Adrenal gland (tissue), 12 donors: Measurements from ENCODE around the gene AK6. TPM values are rescaled to one million over a fixed set of nuclear protein-coding genes. Genes with fewer than 3 reads are reported as not detected.

Experiments used
- DNase-seq, 7 donors: peaks; one replicate each; pipeline ENCODE4 v3.0.0-alpha.2; 2019 to 2020
- H3K27ac ChIP-seq, 5 donors: fragments of 200-600 bp; sonication (generic) in 4 of 5; 1 replicate in 3 of 5; 2 replicates in 2 of 5; pipeline versions ENCODE4 v1.5.1 to v1.8.0; 2016 to 2020; ENCODE audit warnings: mild to moderate bottlenecking in 1 of 5
- H3K27me3 ChIP-seq: fragments of 200-600 bp; 2 replicates; pipeline ENCODE4 v1.8.0; 2021
- H3K36me3 ChIP-seq, 2 donors: fragments of 200-600 bp; replicated peaks in 1 of 2; 1 replicate in 1 of 2; 2 replicates in 1 of 2; pipeline versions ENCODE4 v1.5.1 to v1.8.0; 2018 to 2022
- H3K4me1 ChIP-seq, 2 donors: fragments of 200-600 bp; replicated peaks in 1 of 2; 1 replicate in 1 of 2; 2 replicates in 1 of 2; pipeline versions ENCODE4 v1.5.1 to v1.8.0; 2018 to 2021
- H3K4me3 ChIP-seq, 4 donors: fragments of 200-600 bp; sonication (generic) in 3 of 4; one replicate each; pipeline ENCODE4 v1.5.1; 2016 to 2018
- H3K9me3 ChIP-seq, 3 donors: fragments of 200-600 bp; sonication (generic) in 1 of 3; replicated peaks in 1 of 3; 1 replicate in 2 of 3; 2 replicates in 1 of 3; pipeline versions ENCODE4 v1.5.1 to v1.8.0; 2016 to 2021
- CTCF ChIP-seq, 6 experiments: fragments of 450-650 bp in 4 of 6; fragments of 200-600 bp in 2 of 6; sonication (generic) in 1 of 6; IDR thresholded peaks; 1 replicate in 5 of 6; 2 replicates in 1 of 6; pipeline versions ENCODE4 v1.5.1 to v1.8.0; 2016 to 2021; ENCODE audit warnings: antibody characterized with exemption in 6 of 6, mild to moderate bottlenecking in 2 of 6, moderate library complexity in 1 of 6
- POLR2A ChIP-seq, 2 donors: fragments of 450-650 bp; IDR thresholded peaks; one replicate each; pipeline ENCODE4 v1.6.1; 2017; ENCODE audit warnings: antibody characterized with exemption in 2 of 2, mild to moderate bottlenecking in 2 of 2, moderate library complexity in 1 of 2
- WGBS, 4 donors: extraction: QIAGEN DNeasy Blood & Tissue Kit in 2 of 4; methylation state at CpG; one replicate each; pipeline versions ENCODE4 v1.1.5 to v1.1.7; 2013 to 2017; 5-methylcytosine and 5-hydroxymethylcytosine counted together
- intact Hi-C, 2 donors: fragments of 100-400 bp; cut with DNase I; formaldehyde crosslinking; loops; one replicate each; pipeline versions ENCODE4 v1.14.1 to v1.15.0; 2022 to 2023
- polyA plus RNA-seq, 3 donors: library from polyadenylated mRNA; stranded (reverse); fragments of 200-250 nt in 2 of 3; fragments of 350-450 nt in 1 of 3; fragmentation: Illumina TruSeq in 1 of 3; extraction: RNeasy Lipid Tissue Mini Kit (QIAGEN cat#74804) in 1 of 3; gene quantifications; one replicate each; pipeline ENCODE4 v1.2.3, GENCODE V29; 2013 to 2014
- total RNA-seq, 9 donors: library from RNA; depleted of rRNA in 4 of 9; stranded (reverse); fragments of >200 nt in 4 of 9; fragments of 120-200 nt in 1 of 9; fragmentation: NEBNext Ultra II Directional in 1 of 9; extraction: Animal tissue kit (Norgen Biotek cat#: 25700) in 1 of 9; gene quantifications; one replicate each; pipeline versions ENCODE4 v1.1.0 to v1.2.4, GENCODE V29; 2013 to 2023
- donor health status: healthy with polysubstance abuse.
- donor health status: Bipolar disorder and iron deficiency.
- donor health status: DM: yes; HTN: yes; CAD: no.
- donor health status: DM: no; HTN: no; CAD: no.
- donor health status: DM: no; HTN: no; CAD: no.
- donor health status: DM: yes; HTN: yes; CAD: no.

AK6 gene
- total and polyA plus RNA-seq, 12 donors, result 9.6 to 190 (median 54.7) TPM

GRCh38 chr5:69312459-69313160, 56.7 kb downstream of the AK6 start:
- no peaks in the 10 kb centered on the region for H3K4me1 ChIP-seq
- TF ChIP-seq POLR2A (IDR thresholded peaks at IDR 0.05), result no peak
- no peak for TF ChIP-seq CTCF (IDR thresholded peaks at IDR 0.05)
- intact Hi-C loops, result no loop called here
- H3K27ac ChIP-seq, result no peak overlapping the region
- H3K27me3 ChIP-seq, result no peaks in the 10 kb centered on the region
- H3K9me3 ChIP-seq, result no peaks in the 10 kb centered on the region
- H3K36me3 ChIP-seq, result peaks cover 0 to 4% of the 10 kb centered on the region in 2 donors
- no peak overlapping the region for H3K4me3 ChIP-seq
- no peak for DNase-seq
- WGBS, 4 donors, result 73 to 84% (median 76%) methylated on average over 5 of the region's 5 CpGs

- Histone ChIP-seq H3K27ac (no peak overlapping the region), H3K27me3 (no peaks in the 10 kb centered on the region), H3K4me1 (no peaks in the 10 kb centered on the region), H3K9me3 (no peaks in the 10 kb centered on the region), H3K4me3 (no peak overlapping the region), H3K36me3 (peaks cover 0 to 4% of the 10 kb centered on the region in 2 donors)
- intact Hi-C loops, result no loop called here
- TF ChIP-seq POLR2A (IDR thresholded peaks at IDR 0.05) (no peak), CTCF (IDR thresholded peaks at IDR 0.05) (no peak)
- WGBS, 4 donors, result 97 to 100% (median 99%) methylated on average over 4 to 5 of the region's 5 CpGs
- DNase-seq, result no peak
Observed at GRCh38 chr5:69309380-69309779, 59.9 kb downstream of the AK6 start.

- intact Hi-C loops, result no loop called here
- no peaks in the 10 kb centered on the region for H3K4me1 ChIP-seq
- no peak for DNase-seq
- no peaks in the 10 kb centered on the region for H3K27me3 ChIP-seq
- H3K36me3 ChIP-seq, result no peaks in the 10 kb centered on the region
- TF ChIP-seq CTCF (IDR thresholded peaks at IDR 0.05), result no peak
- TF ChIP-seq POLR2A (IDR thresholded peaks at IDR 0.05), result no peak
- no peak overlapping the region for H3K4me3 ChIP-seq
- H3K27ac ChIP-seq, result no peak overlapping the region
- 44 to 73% (median 68%) methylated on average over 3 of the region's 3 CpGs for WGBS, 4 donors
- no peaks in the 10 kb centered on the region for H3K9me3 ChIP-seq
Observed at GRCh38 chr5:69308046-69308553, 61.2 kb downstream of the AK6 start.

GRCh38 chr5:69305512-69305911, 63.8 kb downstream of the AK6 start:
- intact Hi-C loops, result no loop called here
- no peak for TF ChIP-seq CTCF (IDR thresholded peaks at IDR 0.05)
- no peak for TF ChIP-seq POLR2A (IDR thresholded peaks at IDR 0.05)
- Histone ChIP-seq H3K27me3 (no peaks in the 10 kb centered on the region), H3K9me3 (no peaks in the 10 kb centered on the region), H3K4me3 (no peak overlapping the region), H3K36me3 (no peaks in the 10 kb centered on the region), H3K27ac (no peak overlapping the region), H3K4me1 (no peaks in the 10 kb centered on the region)
- WGBS, 4 donors, result 85 to 92% (median 90%) methylated on average over 8 of the region's 8 CpGs
- DNase-seq, result no peak

Other genes with a start within 250 kb of the AK6 start
- gene CCNB1, start 202.4 kb downstream of the AK6 start, total RNA-seq, result 10 to 100 TPM in 4 of 9 donors, 1 to 10 TPM in 5; 4.8 to 53.5 (median 9.8) TPM
- 1 to 10 TPM; 3.6 to 9.7 (median 4.5) TPM for gene CCNB1, start 202.4 kb downstream of the AK6 start, polyA plus RNA-seq
- 1 to 10 TPM in 7 of 9 donors, under 1 TPM in 1, not detected in 1; 0.69 to 9.8 (median 2.2) TPM for gene CENPH, start 179.9 kb downstream of the AK6 start, total RNA-seq
- 1 to 10 TPM; 2.1 to 3.0 (median 2.6) TPM for gene CENPH, start 179.9 kb downstream of the AK6 start, polyA plus RNA-seq
- gene CDK7, start 134.6 kb downstream of the AK6 start, total RNA-seq, result 10 to 100 TPM; 15.2 to 47.0 (median 23.6) TPM
- 10 to 100 TPM; 29.7 to 57.1 (median 33.5) TPM for gene CDK7, start 134.6 kb downstream of the AK6 start, polyA plus RNA-seq
- gene CCDC125, start 36.7 kb downstream of the AK6 start, total RNA-seq, result 10 to 100 TPM in 4 of 9 donors, 1 to 10 TPM in 5; 4.4 to 13.3 (median 9.0) TPM
- gene CCDC125, start 36.7 kb downstream of the AK6 start, polyA plus RNA-seq, result 1 to 10 TPM; 2.7 to 8.8 (median 4.7) TPM
- 10 to 100 TPM; 32.1 to 92.3 (median 56.8) TPM for gene TAF9, start within 50 bp of the AK6 start, total RNA-seq
- gene TAF9, start within 50 bp of the AK6 start, polyA plus RNA-seq, result 100 to 1,000 TPM in 1 of 3 donors, 10 to 100 TPM in 2; 55.1 to 152 (median 59.5) TPM
- gene RAD17, start 298 bp upstream of the AK6 start, total RNA-seq, result 10 to 100 TPM; 16.7 to 27.3 (median 20.9) TPM
- gene RAD17, start 298 bp upstream of the AK6 start, polyA plus RNA-seq, result 10 to 100 TPM; 10.4 to 33.6 (median 16.6) TPM
- 1 to 10 TPM in 3 of 9 donors, under 1 TPM in 6; 0.27 to 1.6 (median 0.94) TPM for gene MARVELD2, start 45.6 kb upstream of the AK6 start, total RNA-seq
- under 1 TPM; 0.16 to 0.46 (median 0.17) TPM for gene MARVELD2, start 45.6 kb upstream of the AK6 start, polyA plus RNA-seq
- 1 to 10 TPM in 5 of 9 donors, under 1 TPM in 4; 0.16 to 3.0 (median 1.3) TPM for gene OCLN, start 123.3 kb upstream of the AK6 start, total RNA-seq
- 1 to 10 TPM in 1 of 3 donors, under 1 TPM in 2; 0.35 to 8.8 (median 0.77) TPM for gene OCLN, start 123.3 kb upstream of the AK6 start, polyA plus RNA-seq
- gene GTF2H2C, start 190.7 kb upstream of the AK6 start, total RNA-seq, result 10 to 100 TPM in 8 of 9 donors, 1 to 10 TPM in 1; 7.8 to 38.2 (median 18.0) TPM
- gene GTF2H2C, start 190.7 kb upstream of the AK6 start, polyA plus RNA-seq, result 10 to 100 TPM; 10.2 to 32.0 (median 13.3) TPM